MCF 10A (cell line): ENCODE data around the gene PSME1. TPM values are rescaled to one million over a fixed set of nuclear protein-coding genes. Genes with fewer than 3 reads are reported as not detected.
A peak's percentile ranks its signal among the peaks of the same experiment; 100 is the strongest.

ENCODE experiments used
- BruUV-seq: library from RNA; stranded (reverse); fragments of 400-500 nt; replicated peaks from 2 replicates; lab custom pipeline; 2021; lab: Mats Ljungman, UMichigan
- CTCF ChIA-PET: fragments of 300-600 bp; sonication (Branson Sonifier 250); formaldehyde crosslinking; extraction: SDS; loops from one replicate; lab custom pipeline; 2021; ENCODE audit warnings: antibody characterized with exemption, inconsistent platforms; lab: Yijun Ruan, JAX
- POLR2A ChIA-PET: fragments of 300-600, 350-650 bp; sonication (Branson Sonifier 250); formaldehyde crosslinking; extraction: SDS; loops from one replicate; lab custom pipeline; 2020; ENCODE audit warnings: antibody characterized with exemption, inconsistent platforms; lab: Yijun Ruan, JAX
- DNase-seq: peaks from one replicate; pipeline ENCODE4 v3.0.0-alpha.2; 2018; ENCODE audit not compliant: unreplicated experiment
- H3K27ac Mint-ChIP-seq: one replicate; pipeline ENCODE4 v1.8.0; 2022; ENCODE audit warnings: mild to moderate bottlenecking, low read depth, mixed read lengths; ENCODE audit not compliant: unreplicated experiment
- H3K27me3 Mint-ChIP-seq: one replicate; pipeline ENCODE4 v1.8.0; 2022; ENCODE audit warnings: mixed read lengths; ENCODE audit not compliant: insufficient read depth, unreplicated experiment
- H3K36me3 Mint-ChIP-seq: one replicate; pipeline ENCODE4 v1.8.0; 2022; ENCODE audit warnings: mild to moderate bottlenecking, moderate library complexity, mixed read lengths; ENCODE audit not compliant: insufficient read depth, unreplicated experiment
- H3K4me1 Mint-ChIP-seq: one replicate; pipeline ENCODE4 v1.8.0; 2022; ENCODE audit warnings: mixed read lengths; ENCODE audit not compliant: insufficient read depth, unreplicated experiment
- H3K4me3 Mint-ChIP-seq: one replicate; pipeline ENCODE4 v1.8.0; 2022; ENCODE audit warnings: mild to moderate bottlenecking, moderate library complexity, mixed read lengths; ENCODE audit not compliant: unreplicated experiment
- H3K9me3 Mint-ChIP-seq: one replicate; pipeline ENCODE4 v1.8.0; 2022; ENCODE audit warnings: mixed read lengths; ENCODE audit not compliant: unreplicated experiment
- CTCF ChIP-seq: fragments of 200-600 bp; IDR thresholded peaks from one replicate; pipeline ENCODE4 v1.8.0; 2022; ENCODE audit warnings: antibody characterized with exemption, mild to moderate bottlenecking; ENCODE audit not compliant: unreplicated experiment
- intact Hi-C: fragments of 100-400 bp; cut with micrococcal nuclease; formaldehyde crosslinking; loops from 2 replicates; pipeline ENCODE4 v1.14.1; 2022
- total RNA-seq: library from RNA; stranded (reverse); gene quantifications from 2 replicates; pipeline ENCODE4 v1.2.3, GENCODE V29; 2022

The PSME1 gene
- total RNA-seq, 1 experiment from 2014 or later: 126 TPM

DNA sequence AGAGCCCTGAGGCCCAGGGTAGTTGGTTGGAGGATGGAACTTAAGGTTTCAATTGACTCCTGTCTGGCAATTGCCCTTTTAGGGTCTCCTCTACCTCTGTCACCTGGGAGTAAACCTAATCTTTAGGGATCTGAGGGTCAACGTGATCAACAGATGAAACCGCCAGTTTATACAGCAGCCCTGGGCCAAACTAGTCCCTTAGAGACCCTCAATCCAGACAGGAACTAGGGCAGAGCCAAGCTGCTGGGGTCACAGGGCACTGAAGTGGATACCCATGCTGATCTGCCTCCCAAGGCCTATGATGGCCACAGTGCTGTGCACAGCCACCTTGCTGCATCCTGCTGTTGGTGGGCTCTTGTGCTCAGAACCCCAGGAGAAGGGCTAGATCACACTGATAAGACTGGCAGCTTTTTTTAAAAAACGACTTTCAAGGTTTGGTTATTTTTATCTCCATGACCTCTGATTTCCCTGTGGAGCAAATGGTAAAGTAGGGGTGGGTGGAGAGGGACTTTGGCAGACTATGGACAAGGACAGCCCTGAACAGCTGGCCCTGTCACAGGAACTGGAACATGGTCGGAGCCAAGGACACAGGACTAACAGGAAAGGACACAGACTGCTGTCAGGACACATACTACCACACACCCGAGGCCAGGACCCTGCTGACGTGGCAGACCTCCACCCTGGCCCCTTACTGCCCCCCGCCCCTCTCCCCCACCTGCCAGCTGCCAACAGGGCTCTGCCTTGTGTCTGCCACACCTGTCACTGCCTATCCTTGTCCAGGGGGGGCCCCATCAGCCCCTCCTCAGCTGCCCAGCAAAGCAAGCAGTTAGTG, 5.1 kb upstream of the PSME1 start:
- Mint-ChIP-seq H3K27me3 (no peaks in the 10 kb centered on the region), H3K36me3 (no peaks in the 10 kb centered on the region), H3K4me3 (no peak overlapping the region), H3K4me1 (peaks cover 26% of the 10 kb centered on the region), H3K9me3 (no peaks in the 10 kb centered on the region), H3K27ac (no peak overlapping the region)
- TF ChIP-seq CTCF: no peak
- no peak for DNase-seq
- ChIA-PET CTCF (interaction anchor here (0.9 kb wide), 1 partner anchor 29 kb away, joined by 3 read pairs; no protein-coding TSS in a partner anchor), POLR2A (interaction anchor here (0.6 to 12.5 kb wide), 3 partner anchors 10 to 837 kb away, joined by 3 to 252 read pairs (median 7); partner anchors contain the start of genes DCAF11, EMC9 and NRL)
- no TSS peak for BruUV-seq
- intact Hi-C loops: no loop called here

DNA sequence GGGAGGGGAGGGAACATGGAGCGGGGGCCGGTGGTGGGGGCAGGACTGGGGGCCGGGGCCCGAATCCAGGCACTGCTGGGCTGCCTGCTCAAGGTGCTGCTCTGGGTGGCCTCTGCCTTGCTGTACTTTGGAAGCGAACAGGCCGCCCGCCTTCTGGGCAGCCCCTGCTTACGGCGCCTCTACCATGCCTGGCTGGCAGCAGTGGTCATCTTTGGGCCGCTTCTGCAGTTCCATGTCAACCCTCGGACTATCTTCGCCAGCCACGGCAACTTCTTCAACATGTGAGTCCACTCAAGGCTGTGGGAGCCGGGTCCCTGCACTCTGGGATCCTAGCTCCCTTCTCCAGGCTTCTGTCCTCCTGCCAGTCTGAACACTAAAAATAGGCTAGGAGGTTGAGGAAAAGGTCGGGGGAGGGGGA, 4.4 kb upstream of the PSME1 start:
- Mint-ChIP-seq H3K36me3 (no peaks in the 10 kb centered on the region), H3K4me3 (no peak overlapping the region), H3K27me3 (no peaks in the 10 kb centered on the region), H3K27ac (no peak overlapping the region), H3K9me3 (no peaks in the 10 kb centered on the region), H3K4me1 (peaks cover 26% of the 10 kb centered on the region)
- BruUV-seq: no TSS peak
- TF ChIP-seq CTCF: no peak
- POLR2A ChIA-PET: interaction anchor here (0.6 to 12.5 kb wide), 3 partner anchors 10 to 837 kb away, joined by 3 to 252 read pairs (median 7); partner anchors contain the start of genes DCAF11, EMC9 and NRL
- CTCF ChIA-PET: interaction anchor here (0.9 to 1.5 kb wide), 3 partner anchors 17 to 28 kb away, joined by 3 to 5 read pairs (median 4); partner anchors contain the start of gene DCAF11
- DNase-seq: no peak
- intact Hi-C loops: no loop called here

DNA sequence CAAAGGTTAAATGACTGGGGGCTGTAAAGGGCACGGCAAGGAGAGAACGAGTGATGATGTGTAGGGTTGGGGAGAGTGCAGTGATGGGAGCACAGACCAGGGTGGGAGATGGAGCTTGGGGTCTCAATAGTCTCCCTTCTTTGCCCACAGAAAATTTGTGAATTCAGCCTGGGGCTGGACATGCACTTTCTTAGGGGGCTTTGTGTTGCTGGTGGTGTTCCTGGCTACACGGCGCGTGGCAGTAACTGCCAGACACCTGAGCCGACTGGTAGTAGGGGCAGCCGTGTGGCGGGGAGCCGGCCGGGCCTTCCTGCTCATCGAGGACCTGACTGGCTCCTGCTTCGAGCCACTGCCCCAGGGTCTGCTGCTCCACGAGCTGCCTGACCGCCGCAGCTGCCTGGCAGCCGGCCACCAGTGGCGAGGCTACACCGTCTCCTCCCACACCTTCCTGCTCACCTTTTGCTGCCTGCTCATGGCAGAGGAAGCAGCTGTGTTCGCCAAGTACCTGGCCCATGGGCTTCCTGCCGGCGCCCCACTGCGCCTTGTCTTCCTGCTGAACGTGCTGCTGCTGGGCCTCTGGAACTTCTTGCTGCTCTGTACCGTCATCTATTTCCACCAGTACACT, 3.8 kb upstream of the PSME1 start:
- Mint-ChIP-seq H3K27ac (peak overlapping the region; percentile 71), H3K4me1 (peaks cover 31% of the 10 kb centered on the region)
- POLR2A ChIA-PET: interaction anchor here (0.7 to 12.5 kb wide), 4 partner anchors 9 to 16 kb away, joined by 3 to 252 read pairs (median 5); partner anchors contain the start of genes DCAF11, EMC9 and NRL

More for the DNA sequence above, 3.8 kb upstream of the PSME1 start:
- Mint-ChIP-seq H3K36me3 (peaks cover 2% of the 10 kb centered on the region), H3K27me3 (no peaks in the 10 kb centered on the region), H3K9me3 (no peaks in the 10 kb centered on the region), H3K4me3 (no peak overlapping the region)
- TF ChIP-seq CTCF: no peak
- peak; percentile 66 for DNase-seq
- intact Hi-C loops: no loop called here
- CTCF ChIA-PET: interaction anchor here (0.5 to 1.5 kb wide), 6 partner anchors 18 to 941 kb away, joined by 3 to 5 read pairs (median 3); partner anchors contain the start of gene DCAF11
- BruUV-seq: no TSS peak
